ENCODE data around the gene NR3C1.
"Not testable (repeated sequence)": the region's sequence is repeated elsewhere in the genome, so short reads cannot be mapped to it uniquely, and the experiment has no call there.

The NR3C1 gene

DNA sequence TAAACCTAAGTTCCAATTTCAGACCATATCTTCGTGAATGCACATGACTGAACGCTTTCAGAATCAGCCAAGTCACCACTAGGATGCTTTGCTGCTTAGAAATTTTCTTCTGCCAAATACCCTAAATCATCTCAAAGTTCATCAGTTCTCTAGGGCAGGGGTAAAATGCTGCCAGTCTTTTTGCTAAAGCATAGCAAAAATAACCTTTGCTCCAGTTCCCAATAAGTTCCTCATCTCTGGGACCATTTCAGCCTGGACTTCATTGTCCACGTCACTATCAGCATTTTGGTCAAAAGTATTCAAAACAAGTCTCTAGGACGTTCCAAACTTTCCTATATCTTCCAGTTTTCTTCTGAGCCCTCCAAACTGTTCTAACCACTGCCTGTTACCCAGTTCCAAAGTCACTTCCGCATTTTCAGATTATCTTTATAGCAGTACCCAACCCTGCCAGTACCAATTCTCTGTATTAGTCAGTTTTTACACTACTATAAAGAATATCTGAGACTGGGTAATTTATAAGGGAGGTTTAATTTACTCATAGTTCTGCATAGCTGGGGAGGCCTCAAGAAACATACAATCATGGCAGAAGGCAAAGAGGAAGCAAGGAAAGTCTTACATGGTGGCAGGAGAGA, 74.8 kb downstream of the NR3C1 start:
- no peak for DNase-seq (ENCODE audit: low read depth)

GRCh38 chr5:143325086-143325485, 78.4 kb downstream of the NR3C1 start:
- H3K4me3 ChIP-seq (replicated peaks; ENCODE audit: low read depth, low read length); DNase-seq (ENCODE audit: low read depth): not testable (repeated sequence)

More for the DNA sequence above, 74.8 kb downstream of the NR3C1 start:
- no peak for TF ChIP-seq CTCF (IDR thresholded peaks at IDR 0.05; ENCODE audit: low read length, missing control alignments)
- no peak overlapping the region for H3K4me3 ChIP-seq (replicated peaks; ENCODE audit: low read depth, low read length)

DNA sequence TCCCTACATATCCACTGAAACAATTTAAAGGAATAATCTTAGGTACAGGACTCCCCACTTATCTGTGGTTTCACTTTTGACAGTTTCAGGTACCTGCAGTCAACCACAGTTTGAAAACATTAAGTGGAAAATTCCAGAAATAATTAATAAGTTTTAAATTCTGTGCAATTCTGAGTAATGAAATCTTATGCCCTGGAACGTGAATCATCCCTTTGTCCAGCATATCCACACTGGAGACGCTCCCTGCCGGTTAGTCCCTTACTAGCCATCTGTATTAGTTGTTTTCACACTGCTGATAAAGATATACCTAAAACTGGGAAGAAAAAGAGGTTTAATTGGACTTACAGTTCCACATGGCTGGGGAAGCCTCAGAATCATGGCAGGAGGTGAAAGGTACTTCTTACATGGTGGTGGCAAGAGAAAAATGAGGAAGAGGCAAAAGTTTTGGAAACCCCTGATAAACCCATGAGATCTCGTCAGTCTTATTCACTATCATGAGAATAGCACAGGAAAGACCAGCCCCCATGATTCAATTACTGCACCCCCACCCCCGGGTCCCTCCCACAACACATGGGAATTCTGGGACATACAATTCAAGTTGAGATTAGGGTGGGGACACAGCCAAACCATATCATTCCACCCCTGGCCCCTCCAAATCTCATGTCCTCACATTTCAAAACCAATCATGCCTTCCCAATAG, 80.4 kb downstream of the NR3C1 start:
- not testable (repeated sequence) for H3K4me3 ChIP-seq (replicated peaks; ENCODE audit: low read depth, low read length); DNase-seq (ENCODE audit: low read depth)

- TF ChIP-seq CTCF (IDR thresholded peaks at IDR 0.05; ENCODE audit: low read length, missing control alignments) = no peak
- H3K4me3 ChIP-seq (replicated peaks; ENCODE audit: low read depth, low read length) = no peak overlapping the region
- DNase-seq (ENCODE audit: low read depth) = no peak
These were observed 81.3 kb downstream of the NR3C1 start for GRCh38 chr5:143322176-143322575.

DNA sequence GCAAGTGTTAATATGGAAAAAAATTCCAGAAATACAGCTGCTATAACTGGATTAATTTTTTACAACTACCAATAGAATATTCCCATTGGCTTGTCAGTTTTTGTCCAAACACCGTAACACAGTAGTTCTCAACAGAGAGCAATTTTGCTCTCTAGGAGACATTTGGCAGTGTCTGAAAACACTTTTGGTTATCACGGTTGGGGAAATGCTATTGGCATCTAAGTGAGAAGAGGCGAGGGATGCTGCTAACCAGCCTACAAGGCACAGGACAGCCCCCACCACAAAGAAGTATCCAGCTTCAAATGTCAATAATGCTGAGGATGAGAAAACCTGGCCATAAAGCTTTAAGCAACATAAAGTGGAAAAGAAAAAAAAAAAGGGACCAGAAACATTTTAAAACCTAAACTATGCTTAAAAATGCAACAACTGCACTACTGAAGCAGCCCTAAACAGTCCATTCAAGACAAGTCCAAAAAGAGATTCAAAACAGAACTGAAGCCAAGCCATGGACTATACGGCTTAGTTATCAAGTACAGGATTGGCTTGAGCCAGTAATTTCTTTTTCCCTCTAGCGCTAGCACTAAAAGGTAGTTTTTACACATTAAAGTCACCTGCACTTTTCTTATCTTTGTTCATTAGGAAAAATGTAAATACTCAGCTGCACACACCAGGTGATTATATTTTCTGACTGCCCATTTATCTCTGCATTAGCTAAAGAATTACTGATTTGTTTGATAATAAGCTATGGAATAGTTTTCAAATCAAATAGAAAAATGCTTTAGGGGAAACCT, 83.9 kb downstream of the NR3C1 start:
- H3K4me3 ChIP-seq (replicated peaks; ENCODE audit: low read depth, low read length) = no peak overlapping the region
- TF ChIP-seq CTCF (IDR thresholded peaks at IDR 0.05; ENCODE audit: low read length, missing control alignments) = no peak
- no peak for DNase-seq (ENCODE audit: low read depth)

- no peak for DNase-seq (ENCODE audit: low read depth)
- TF ChIP-seq CTCF (IDR thresholded peaks at IDR 0.05; ENCODE audit: low read length, missing control alignments) = no peak
These were observed 84.7 kb downstream of the NR3C1 start for GRCh38 chr5:143318833-143319232.

GRCh38 chr5:143318270-143318669, 85.2 kb downstream of the NR3C1 start:
- no peak for TF ChIP-seq CTCF (IDR thresholded peaks at IDR 0.05; ENCODE audit: low read length, missing control alignments)
- H3K4me3 ChIP-seq (replicated peaks; ENCODE audit: low read depth, low read length) = no peak overlapping the region
- no peak for DNase-seq (ENCODE audit: low read depth)

More at GRCh38 chr5:143318833-143319232, 84.7 kb downstream of the NR3C1 start:
- H3K4me3 ChIP-seq (replicated peaks; ENCODE audit: low read depth, low read length) = no peak overlapping the region
